Activated B cell treated with CpG ODN at 0.5 μM for 24 hours (primary cell): Measurements from ENCODE around the gene SMOC2. TPM values are rescaled to one million over a fixed set of nuclear protein-coding genes. Genes with fewer than 3 reads are reported as not detected.

ENCODE experiments used
- ATAC-seq: fragments of 200-7000 bp; cut with Tn5 transposase; one replicate; pipeline ENCODE4 v1.10.0; 2021; ENCODE audit warnings: low read depth, mild to moderate bottlenecking, moderate library complexity
- CTCF ChIA-PET: fragments of 350-600 bp; sonication (Branson Sonifier 250); formaldehyde crosslinking; loops from one replicate; lab custom pipeline; 2021; ENCODE audit warnings: antibody characterized with exemption; lab: Charles Lee
- POLR2A ChIA-PET: fragments of 350-600 bp; sonication (Branson Sonifier 250); formaldehyde crosslinking; loops from one replicate; lab custom pipeline; 2021; ENCODE audit warnings: antibody characterized with exemption; lab: Charles Lee
- DNase-seq: peaks from one replicate; pipeline ENCODE4 v3.0.0; 2022
- H3K27ac Mint-ChIP-seq: one replicate; pipeline ENCODE4 v1.8.0; 2020; ENCODE audit warnings: mixed read lengths
- H3K27me3 Mint-ChIP-seq: one replicate; pipeline ENCODE4 v1.8.0; 2021; ENCODE audit warnings: mixed read lengths
- H3K36me3 Mint-ChIP-seq: one replicate; pipeline ENCODE4 v1.8.0; 2021; ENCODE audit warnings: low read depth, mixed read lengths
- H3K4me1 Mint-ChIP-seq: one replicate; pipeline ENCODE4 v1.8.0; 2021; ENCODE audit warnings: mixed read lengths
- H3K4me3 Mint-ChIP-seq: one replicate; pipeline ENCODE4 v1.8.0; 2020; ENCODE audit warnings: mild to moderate bottlenecking, mixed read lengths
- H3K9me3 Mint-ChIP-seq: one replicate; pipeline ENCODE4 v1.8.0; 2020; ENCODE audit warnings: mixed read lengths
- CTCF ChIP-seq: fragments of 200-600 bp; IDR thresholded peaks from one replicate; pipeline ENCODE4 v1.8.0; 2022; ENCODE audit warnings: antibody characterized with exemption, mild to moderate bottlenecking
- intact Hi-C: fragments of 100-400 bp; cut with micrococcal nuclease; formaldehyde crosslinking; loops from one replicate; pipeline ENCODE4 v1.15.1; 2024
- total RNA-seq: library from RNA; stranded (reverse); gene quantifications from 2 replicates; pipeline ENCODE4 v1.2.3, GENCODE V29; 2022

Gene SMOC2
- total RNA-seq, 1 donor from 2014 or later = not detected

GRCh38 chr6:168526841-168527281 is 85.9 kb downstream of the SMOC2 start:
- H3K4me3 Mint-ChIP-seq = no peak overlapping the region
- intact Hi-C loops = no loop called here
- no peak for ATAC-seq
- TF ChIP-seq CTCF = no peak
- ChIA-PET CTCF (no interaction called here), POLR2A (no interaction called here)
- DNase-seq = no peak
- no peak overlapping the region for H3K27ac Mint-ChIP-seq
- no peaks in the 10 kb centered on the region for H3K36me3 Mint-ChIP-seq
- no peaks in the 10 kb centered on the region for H3K9me3 Mint-ChIP-seq
- peaks cover 5% of the 10 kb centered on the region for H3K4me1 Mint-ChIP-seq
- H3K27me3 Mint-ChIP-seq = peaks cover 3% of the 10 kb centered on the region

GRCh38 chr6:168527451-168528210 is 86.6 kb downstream of the SMOC2 start:
- ATAC-seq (no peak), DNase-seq (no peak)
- ChIA-PET POLR2A (no interaction called here), CTCF (no interaction called here)
- Mint-ChIP-seq H3K27ac (no peak overlapping the region), H3K36me3 (no peaks in the 10 kb centered on the region), H3K4me3 (no peak overlapping the region), H3K9me3 (no peaks in the 10 kb centered on the region), H3K27me3 (peaks cover 3% of the 10 kb centered on the region), H3K4me1 (peaks cover 5% of the 10 kb centered on the region)
- intact Hi-C loops = no loop called here
- no peak for TF ChIP-seq CTCF

GRCh38 chr6:168528474-168529095 is 87.6 kb downstream of the SMOC2 start:
- POLR2A ChIA-PET = no interaction called here
- peaks cover 5% of the 10 kb centered on the region for H3K4me1 Mint-ChIP-seq
- H3K36me3 Mint-ChIP-seq = no peaks in the 10 kb centered on the region
- peaks cover 3% of the 10 kb centered on the region for H3K27me3 Mint-ChIP-seq
- ATAC-seq (no peak), DNase-seq (no peak)
- no peak for TF ChIP-seq CTCF
- intact Hi-C loops = no loop called here
- H3K27ac Mint-ChIP-seq = no peak overlapping the region
- CTCF ChIA-PET = no interaction called here
- H3K4me3 Mint-ChIP-seq = no peak overlapping the region
- H3K9me3 Mint-ChIP-seq = no peaks in the 10 kb centered on the region

- Mint-ChIP-seq H3K4me3 (no peak overlapping the region), H3K36me3 (no peaks in the 10 kb centered on the region), H3K27me3 (peaks cover 3% of the 10 kb centered on the region), H3K9me3 (no peaks in the 10 kb centered on the region), H3K4me1 (peaks cover 5% of the 10 kb centered on the region), H3K27ac (no peak overlapping the region)
- TF ChIP-seq CTCF = no peak
- ChIA-PET POLR2A (no interaction called here), CTCF (no interaction called here)
- ATAC-seq (no peak), DNase-seq (no peak)
- intact Hi-C loops = no loop called here
These were observed 88.2 kb downstream of the SMOC2 start for GRCh38 chr6:168529214-168529613.

- Mint-ChIP-seq H3K36me3 (no peaks in the 10 kb centered on the region), H3K4me3 (no peak overlapping the region), H3K9me3 (no peaks in the 10 kb centered on the region), H3K27ac (no peak overlapping the region), H3K27me3 (peaks cover 3% of the 10 kb centered on the region), H3K4me1 (peaks cover 5% of the 10 kb centered on the region)
- ATAC-seq (no peak), DNase-seq (no peak)
- TF ChIP-seq CTCF = no peak
- intact Hi-C loops = no loop called here
- ChIA-PET POLR2A (no interaction called here), CTCF (no interaction called here)
These were observed 89.7 kb downstream of the SMOC2 start for GRCh38 chr6:168530653-168531071.
